Activated CD8-positive, alpha-beta T cell treated with anti-CD3 and anti-CD28 coated beads, Interleukin-2, amount 10 ng/mL, durations not matched to agents 7 days and 5 days (primary cell): Measurements from ENCODE around the gene MYCBP2. TPM values are rescaled to one million over a fixed set of nuclear protein-coding genes. Genes with fewer than 3 reads are reported as not detected.

ENCODE experiments used
- ATAC-seq: fragments of 150-1000 bp; cut with Tn5 transposase; one replicate; pipeline ENCODE4 v1.10.0; 2021; ENCODE audit warnings: moderate library complexity
- CTCF ChIA-PET: fragments of 350-600 bp; sonication (Branson Sonifier 250); formaldehyde crosslinking; loops from one replicate; lab custom pipeline; 2021; ENCODE audit warnings: antibody characterized with exemption; lab: Charles Lee
- POLR2A ChIA-PET: fragments of 350-600 bp; sonication (Branson Sonifier 250); formaldehyde crosslinking; loops from one replicate; lab custom pipeline; 2021; ENCODE audit warnings: antibody characterized with exemption; lab: Charles Lee
- DNase-seq: peaks from one replicate; pipeline ENCODE4 v3.0.0-alpha.2; 2020
- H3K27ac Mint-ChIP-seq: one replicate; pipeline ENCODE4 v1.8.0; 2021; ENCODE audit warnings: mild to moderate bottlenecking, mixed read lengths
- H3K27me3 Mint-ChIP-seq: one replicate; pipeline ENCODE4 v1.8.0; 2021; ENCODE audit warnings: low read depth, mixed read lengths
- H3K36me3 Mint-ChIP-seq: one replicate; pipeline ENCODE4 v1.8.0; 2021; ENCODE audit warnings: low read depth, mixed read lengths
- H3K4me1 Mint-ChIP-seq: one replicate; pipeline ENCODE4 v1.8.0; 2021; ENCODE audit warnings: low read depth, mixed read lengths
- H3K4me3 Mint-ChIP-seq: one replicate; pipeline ENCODE4 v1.8.0; 2021; ENCODE audit warnings: mild to moderate bottlenecking, mixed read lengths
- H3K9me3 Mint-ChIP-seq: one replicate; pipeline ENCODE4 v1.8.0; 2022; ENCODE audit warnings: mixed read lengths; ENCODE audit not compliant: insufficient read depth
- total RNA-seq, 2 experiments: library from RNA; stranded (reverse); gene quantifications; one replicate each; pipeline ENCODE4 v1.2.3, GENCODE V29; 2021

MYCBP2 gene
- total RNA-seq, 2 experiments from 2014 or later = 107 to 109 TPM

GRCh38 chr13:77143431-77143830, 183.5 kb downstream of the MYCBP2 start:
- ChIA-PET CTCF (no interaction called here), POLR2A (no interaction called here)
- peaks cover 46% of the 10 kb centered on the region for H3K36me3 Mint-ChIP-seq
- no peak for DNase-seq
- H3K27me3 Mint-ChIP-seq = no peaks in the 10 kb centered on the region
- no peak overlapping the region for H3K27ac Mint-ChIP-seq
- no peaks in the 10 kb centered on the region for H3K9me3 Mint-ChIP-seq
- no peak overlapping the region for H3K4me3 Mint-ChIP-seq
- no peak for ATAC-seq
- no peaks in the 10 kb centered on the region for H3K4me1 Mint-ChIP-seq

DNA sequence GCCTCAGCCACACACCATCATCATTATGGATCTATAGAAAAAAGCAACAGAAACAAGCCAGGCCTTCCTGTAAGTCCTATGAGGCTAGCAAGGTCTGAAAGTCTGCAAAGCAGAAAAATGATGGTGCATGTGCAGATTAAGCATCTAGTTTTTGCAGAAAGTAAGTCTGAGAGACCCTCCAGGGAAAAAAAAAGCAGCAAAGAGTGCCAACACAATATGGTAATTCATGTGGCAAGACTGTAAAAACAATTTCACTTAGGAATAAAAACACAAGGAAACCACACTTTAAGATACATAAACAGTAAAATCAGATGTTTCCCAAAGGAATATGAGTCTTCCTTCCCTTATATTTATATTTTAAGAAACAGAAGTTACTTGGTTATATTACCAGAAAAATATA, 187.6 kb downstream of the MYCBP2 start:
- ChIA-PET CTCF (no interaction called here), POLR2A (no interaction called here)
- Mint-ChIP-seq H3K4me1 (no peaks in the 10 kb centered on the region), H3K36me3 (peaks cover 53% of the 10 kb centered on the region), H3K27me3 (no peaks in the 10 kb centered on the region), H3K27ac (peak overlapping the region; percentile 47), H3K9me3 (no peaks in the 10 kb centered on the region), H3K4me3 (no peak overlapping the region)
- ATAC-seq (no peak), DNase-seq (no peak)

GRCh38 chr13:77138813-77139212, 188.1 kb downstream of the MYCBP2 start:
- no peak overlapping the region for H3K27ac Mint-ChIP-seq
- H3K27me3 Mint-ChIP-seq = no peaks in the 10 kb centered on the region
- no peaks in the 10 kb centered on the region for H3K4me1 Mint-ChIP-seq
- DNase-seq (no peak), ATAC-seq (no peak)
- CTCF ChIA-PET = no interaction called here
- H3K9me3 Mint-ChIP-seq = no peaks in the 10 kb centered on the region
- no peak overlapping the region for H3K4me3 Mint-ChIP-seq
- POLR2A ChIA-PET = no interaction called here
- H3K36me3 Mint-ChIP-seq = peaks cover 51% of the 10 kb centered on the region

DNA sequence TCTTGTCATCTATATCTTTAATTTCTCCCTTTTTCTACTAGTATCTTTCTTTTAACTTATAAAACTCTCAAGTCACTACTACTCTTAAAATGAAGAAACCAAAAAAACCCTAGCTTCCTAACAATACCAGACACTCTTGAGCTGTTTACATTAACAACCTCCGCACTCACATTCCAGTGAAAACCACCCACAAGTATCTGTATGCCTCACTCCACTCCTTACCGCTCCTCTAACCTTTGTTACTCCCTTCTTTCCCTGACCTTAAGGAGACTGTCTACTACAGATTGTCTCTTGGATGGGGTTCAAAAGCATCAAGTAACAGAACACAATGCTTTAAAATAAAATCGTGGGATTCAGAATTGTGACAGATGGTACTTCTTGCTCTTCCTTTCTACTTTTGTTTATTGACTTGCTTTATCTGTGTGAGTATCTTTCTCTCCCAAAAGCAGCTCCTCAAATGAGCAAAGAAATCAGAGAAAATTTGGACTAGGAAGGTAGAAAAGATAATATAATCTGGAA, 189.9 kb downstream of the MYCBP2 start:
- CTCF ChIA-PET = no interaction called here
- POLR2A ChIA-PET = no interaction called here
- peaks cover 50% of the 10 kb centered on the region for H3K36me3 Mint-ChIP-seq

DNA sequence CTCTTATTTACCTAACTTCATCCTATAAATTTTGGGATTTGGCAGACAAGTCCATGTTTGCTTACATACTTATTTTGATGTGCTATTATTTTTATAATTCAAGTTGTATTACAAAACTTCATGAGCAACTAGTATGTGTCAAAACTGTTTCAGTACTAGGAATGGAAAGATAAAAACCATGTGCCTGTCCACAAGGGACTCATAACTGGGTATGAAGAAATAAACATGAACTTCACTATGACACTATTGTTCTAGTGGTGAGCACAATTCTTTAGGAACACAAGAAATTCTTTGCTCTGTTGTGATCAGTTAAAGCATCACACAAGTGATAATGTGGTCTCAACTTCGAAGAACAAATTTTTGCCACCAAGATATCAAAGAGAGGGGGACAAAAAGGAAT, 202.5 kb downstream of the MYCBP2 start:
- Mint-ChIP-seq H3K27me3 (no peaks in the 10 kb centered on the region), H3K4me1 (no peaks in the 10 kb centered on the region), H3K9me3 (no peaks in the 10 kb centered on the region), H3K36me3 (peaks cover 19% of the 10 kb centered on the region), H3K27ac (no peak overlapping the region), H3K4me3 (no peak overlapping the region)
- ChIA-PET POLR2A (no interaction called here), CTCF (no interaction called here)
- DNase-seq (no peak), ATAC-seq (no peak)

More for the DNA sequence above, 189.9 kb downstream of the MYCBP2 start:
- no peak overlapping the region for H3K4me3 Mint-ChIP-seq
- DNase-seq (no peak), ATAC-seq (no peak)
- H3K4me1 Mint-ChIP-seq = no peaks in the 10 kb centered on the region
- no peaks in the 10 kb centered on the region for H3K27me3 Mint-ChIP-seq
- H3K9me3 Mint-ChIP-seq = no peaks in the 10 kb centered on the region
- no peak overlapping the region for H3K27ac Mint-ChIP-seq

DNA sequence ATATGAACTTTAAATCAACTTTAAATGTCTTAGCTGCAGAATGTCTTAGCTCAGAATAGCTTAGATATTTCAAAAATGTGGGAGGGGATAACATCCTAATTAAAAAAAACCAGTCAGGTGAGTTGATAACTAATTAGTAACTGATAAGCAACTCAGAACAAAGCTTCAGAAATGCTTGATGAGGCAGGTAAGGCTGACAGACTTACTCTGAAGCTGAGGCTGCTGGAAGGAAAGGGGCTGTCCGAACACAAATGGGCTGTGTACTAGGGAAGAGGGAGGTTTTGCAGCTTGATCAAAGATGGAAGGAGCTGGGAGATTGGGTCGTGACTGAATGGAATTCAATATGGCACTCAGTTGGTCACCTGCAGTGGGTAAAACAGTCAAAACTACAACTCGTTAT, 208.8 kb downstream of the MYCBP2 start:
- DNase-seq = no peak
- no peak for ATAC-seq
- H3K27me3 Mint-ChIP-seq = no peaks in the 10 kb centered on the region
- peaks cover 29% of the 10 kb centered on the region for H3K36me3 Mint-ChIP-seq
- H3K4me3 Mint-ChIP-seq = no peak overlapping the region
- H3K9me3 Mint-ChIP-seq = no peaks in the 10 kb centered on the region
- ChIA-PET POLR2A (no interaction called here), CTCF (interaction anchor here (1.2 kb wide), 1 partner anchor 360 kb away, joined by 6 read pairs; no protein-coding TSS in a partner anchor)
- H3K27ac Mint-ChIP-seq = no peak overlapping the region
- H3K4me1 Mint-ChIP-seq = no peaks in the 10 kb centered on the region

DNA sequence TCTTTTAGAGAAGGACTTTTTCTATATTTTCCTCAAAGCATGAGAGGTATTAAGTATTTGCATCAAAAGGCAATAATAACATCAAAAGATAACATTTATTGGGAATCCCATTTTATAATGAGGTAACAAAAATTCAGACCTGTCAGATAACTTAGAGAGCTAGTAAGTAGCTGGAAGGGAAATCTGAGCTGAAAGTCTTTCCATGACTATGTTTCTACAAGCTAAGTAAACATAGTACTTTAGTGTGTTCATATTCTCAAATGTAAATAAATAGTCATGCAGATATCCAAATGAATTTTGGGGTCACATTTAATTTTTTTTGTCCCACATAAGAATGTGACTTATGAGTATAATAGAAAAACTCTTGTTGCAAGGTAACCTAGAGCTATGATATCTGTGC, 212.6 kb downstream of the MYCBP2 start:
- H3K27me3 Mint-ChIP-seq = no peaks in the 10 kb centered on the region
- H3K36me3 Mint-ChIP-seq = peaks cover 57% of the 10 kb centered on the region
- CTCF ChIA-PET = no interaction called here
- H3K4me1 Mint-ChIP-seq = no peaks in the 10 kb centered on the region
- peaks cover 18% of the 10 kb centered on the region for H3K9me3 Mint-ChIP-seq
- ATAC-seq = no peak
- H3K4me3 Mint-ChIP-seq = no peak overlapping the region
- DNase-seq = no peak
- POLR2A ChIA-PET = no interaction called here
- H3K27ac Mint-ChIP-seq = no peak overlapping the region

GRCh38 chr13:77113496-77113895, 213.4 kb downstream of the MYCBP2 start:
- H3K4me3 Mint-ChIP-seq = no peak overlapping the region
- no peak overlapping the region for H3K27ac Mint-ChIP-seq
- no peaks in the 10 kb centered on the region for H3K4me1 Mint-ChIP-seq
- no peaks in the 10 kb centered on the region for H3K27me3 Mint-ChIP-seq
- peaks cover 18% of the 10 kb centered on the region for H3K9me3 Mint-ChIP-seq
- ATAC-seq (no peak), DNase-seq (no peak)
- ChIA-PET POLR2A (no interaction called here), CTCF (no interaction called here)
- peaks cover 58% of the 10 kb centered on the region for H3K36me3 Mint-ChIP-seq

GRCh38 chr13:77105051-77105450, 221.8 kb downstream of the MYCBP2 start:
- ATAC-seq = no peak
- Mint-ChIP-seq H3K36me3 (peaks cover 13% of the 10 kb centered on the region), H3K9me3 (peaks cover 4% of the 10 kb centered on the region), H3K27ac (no peak overlapping the region), H3K4me1 (no peaks in the 10 kb centered on the region), H3K4me3 (no peak overlapping the region), H3K27me3 (no peaks in the 10 kb centered on the region)
- DNase-seq = no peak
- ChIA-PET CTCF (interaction anchor here (1.1 kb wide), 1 partner anchor 10 kb away, joined by 3 read pairs; no protein-coding TSS in a partner anchor), POLR2A (no interaction called here)

- no peak overlapping the region for H3K27ac Mint-ChIP-seq
- no peaks in the 10 kb centered on the region for H3K4me1 Mint-ChIP-seq
- no peaks in the 10 kb centered on the region for H3K27me3 Mint-ChIP-seq
- CTCF ChIA-PET = no interaction called here
- peaks cover 32% of the 10 kb centered on the region for H3K36me3 Mint-ChIP-seq
- DNase-seq (no peak), ATAC-seq (no peak)
- H3K9me3 Mint-ChIP-seq = no peaks in the 10 kb centered on the region
- no peak overlapping the region for H3K4me3 Mint-ChIP-seq
- POLR2A ChIA-PET = no interaction called here
Measured at GRCh38 chr13:77099415-77099814, 227.5 kb downstream of the MYCBP2 start.

- DNase-seq (no peak), ATAC-seq (no peak)
- Mint-ChIP-seq H3K27ac (no peak overlapping the region), H3K27me3 (no peaks in the 10 kb centered on the region), H3K36me3 (peaks cover 53% of the 10 kb centered on the region), H3K9me3 (no peaks in the 10 kb centered on the region), H3K4me1 (no peaks in the 10 kb centered on the region), H3K4me3 (no peak overlapping the region)
- ChIA-PET CTCF (interaction anchor here (1.0 to 1.5 kb wide), 2 partner anchors 10 to 383 kb away, joined by 3 to 5 read pairs; no protein-coding TSS in a partner anchor), POLR2A (no interaction called here)
Measured at GRCh38 chr13:77095288-77095687, 231.6 kb downstream of the MYCBP2 start.

GRCh38 chr13:77094773-77095172, 232.1 kb downstream of the MYCBP2 start:
- H3K36me3 Mint-ChIP-seq = peaks cover 56% of the 10 kb centered on the region
- H3K9me3 Mint-ChIP-seq = no peaks in the 10 kb centered on the region
- H3K27me3 Mint-ChIP-seq = no peaks in the 10 kb centered on the region
- no peak overlapping the region for H3K4me3 Mint-ChIP-seq
- ATAC-seq (no peak), DNase-seq (no peak)
- CTCF ChIA-PET = interaction anchor here (1.0 kb wide), 1 partner anchor 10 kb away, joined by 3 read pairs; no protein-coding TSS in a partner anchor
- no peak overlapping the region for H3K27ac Mint-ChIP-seq
- no peaks in the 10 kb centered on the region for H3K4me1 Mint-ChIP-seq
- POLR2A ChIA-PET = no interaction called here

DNA sequence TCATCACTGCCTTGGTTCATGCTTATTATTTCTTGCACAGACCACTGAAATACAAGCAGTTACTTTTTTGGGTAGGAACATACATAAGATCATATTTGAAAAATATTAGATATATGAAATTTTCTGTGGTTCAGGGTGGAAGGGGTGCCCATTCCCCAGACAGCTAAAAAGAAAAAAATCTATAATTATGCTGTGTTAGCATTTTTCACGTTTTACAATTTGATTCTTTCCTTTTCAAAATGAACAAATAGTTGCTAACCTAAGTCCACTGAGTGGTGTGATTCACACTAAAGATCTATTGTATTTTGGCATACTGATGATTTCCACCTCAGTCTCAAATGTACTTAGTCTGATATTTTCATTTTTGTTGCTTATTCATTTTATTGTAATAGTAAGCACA, 233.2 kb downstream of the MYCBP2 start:
- POLR2A ChIA-PET = no interaction called here

More for the DNA sequence above, 233.2 kb downstream of the MYCBP2 start:
- DNase-seq (no peak), ATAC-seq (no peak)
- CTCF ChIA-PET = interaction anchor here (1.9 kb wide), 1 partner anchor 385 kb away, joined by 4 read pairs; no protein-coding TSS in a partner anchor
- H3K27ac Mint-ChIP-seq = no peak overlapping the region
- no peaks in the 10 kb centered on the region for H3K4me1 Mint-ChIP-seq
- H3K9me3 Mint-ChIP-seq = no peaks in the 10 kb centered on the region
- no peak overlapping the region for H3K4me3 Mint-ChIP-seq
- peaks cover 63% of the 10 kb centered on the region for H3K36me3 Mint-ChIP-seq
- H3K27me3 Mint-ChIP-seq = no peaks in the 10 kb centered on the region
